Left forelimb (tissue), 1 donor: Measurements from ENCODE around the gene FIBCD1.

Experiments
- DNase-seq: peaks from one replicate; pipeline ENCODE4 v3.0.0-alpha.2; 2018; ENCODE audit warnings: low spot score

The FIBCD1 gene

GRCh38 chr9:130879863-130880411 is 59.1 kb downstream of the FIBCD1 start:
- no peak for DNase-seq

- no peak for DNase-seq
Measured at GRCh38 chr9:130878295-130878694, 60.8 kb downstream of the FIBCD1 start.

GRCh38 chr9:130877300-130877699 is 61.7 kb downstream of the FIBCD1 start:
- no peak for DNase-seq

GRCh38 chr9:130874783-130875182 is 64.3 kb downstream of the FIBCD1 start:
- DNase-seq, result no peak

GRCh38 chr9:130873966-130874365 is 65.1 kb downstream of the FIBCD1 start:
- no peak for DNase-seq

- DNase-seq, result no peak
Measured at GRCh38 chr9:130872912-130873503, 66.0 kb downstream of the FIBCD1 start.

GRCh38 chr9:130872508-130872907 is 66.5 kb downstream of the FIBCD1 start:
- no peak for DNase-seq

- DNase-seq, result no peak
Measured at GRCh38 chr9:130872093-130872492, 67.0 kb downstream of the FIBCD1 start.

- no peak for DNase-seq
Measured at GRCh38 chr9:130871395-130872062, 67.5 kb downstream of the FIBCD1 start.

GRCh38 chr9:130870491-130871381 is 68.3 kb downstream of the FIBCD1 start:
- no peak for DNase-seq

GRCh38 chr9:130869250-130869649 is 69.8 kb downstream of the FIBCD1 start:
- DNase-seq, result no peak

- DNase-seq, result no peak
Measured at GRCh38 chr9:130868230-130868629, 70.8 kb downstream of the FIBCD1 start.

GRCh38 chr9:130867556-130867955 is 71.5 kb downstream of the FIBCD1 start:
- DNase-seq, result no peak

- DNase-seq, result peak; percentile 80
Measured at GRCh38 chr9:130866474-130866965, 72.5 kb downstream of the FIBCD1 start.

- DNase-seq, result no peak
Measured at GRCh38 chr9:130865921-130866320, 73.1 kb downstream of the FIBCD1 start.

- DNase-seq, result no peak
Measured at GRCh38 chr9:130864541-130864940, 74.5 kb downstream of the FIBCD1 start.

GRCh38 chr9:130862747-130863146 is 76.3 kb downstream of the FIBCD1 start:
- DNase-seq, result no peak

- no peak for DNase-seq
Measured at GRCh38 chr9:130862217-130862616, 76.8 kb downstream of the FIBCD1 start.

- DNase-seq, result no peak
Measured at GRCh38 chr9:130861372-130862180, 77.5 kb downstream of the FIBCD1 start.

- peak; percentile 81 for DNase-seq
Measured at GRCh38 chr9:130860458-130861316, 78.4 kb downstream of the FIBCD1 start.
